Stimulated activated CD4-positive, alpha-beta T cell treated with anti-CD3 and anti-CD28 coated beads, Interleukin-1b, Interleukin-23, amount 100 ng/mL, for 48 hours (primary cell): ENCODE results near the gene THRB.

Experiments
- DNase-seq: peaks from one replicate; pipeline ENCODE4 v3.0.0-alpha.2; 2020

THRB gene

GRCh38 chr3:24299806-24300626, 194.6 kb downstream of the THRB start:
- DNase-seq: no peak

- no peak for DNase-seq
These were observed 195.3 kb downstream of the THRB start for GRCh38 chr3:24299246-24299805.

GRCh38 chr3:24296441-24297205, 198.0 kb downstream of the THRB start:
- DNase-seq: no peak

GRCh38 chr3:24294150-24294549, 200.5 kb downstream of the THRB start:
- DNase-seq: no peak

- DNase-seq: no peak
These were observed 203.0 kb downstream of the THRB start for GRCh38 chr3:24291646-24292045.

- DNase-seq: no peak
These were observed 204.1 kb downstream of the THRB start for GRCh38 chr3:24290596-24290995.

GRCh38 chr3:24288496-24289236, 206.0 kb downstream of the THRB start:
- DNase-seq: no peak

- DNase-seq: no peak
These were observed 206.7 kb downstream of the THRB start for GRCh38 chr3:24287755-24288450.

- DNase-seq: no peak
These were observed 208.2 kb downstream of the THRB start for GRCh38 chr3:24286405-24286804.

- no peak for DNase-seq
These were observed 216.1 kb downstream of the THRB start for GRCh38 chr3:24278543-24278942.

- DNase-seq: no peak
These were observed 221.2 kb downstream of the THRB start for GRCh38 chr3:24273491-24273890.

GRCh38 chr3:24272875-24273274, 221.8 kb downstream of the THRB start:
- DNase-seq: no peak

GRCh38 chr3:24272408-24272807, 222.2 kb downstream of the THRB start:
- DNase-seq: no peak

GRCh38 chr3:24271228-24271627, 223.4 kb downstream of the THRB start:
- DNase-seq: no peak

- no peak for DNase-seq
These were observed 223.9 kb downstream of the THRB start for GRCh38 chr3:24270744-24271143.

GRCh38 chr3:24270204-24270691, 224.4 kb downstream of the THRB start:
- no peak for DNase-seq

GRCh38 chr3:24264748-24265158, 229.9 kb downstream of the THRB start:
- DNase-seq: no peak

- DNase-seq: no peak
These were observed 230.6 kb downstream of the THRB start for GRCh38 chr3:24264011-24264410.

GRCh38 chr3:24263069-24263668, 231.5 kb downstream of the THRB start:
- no peak for DNase-seq

- DNase-seq: no peak
These were observed 233.1 kb downstream of the THRB start for GRCh38 chr3:24261521-24261920.

- DNase-seq: no peak
These were observed 234.6 kb downstream of the THRB start for GRCh38 chr3:24259901-24260512.
